Fibroblast of gingiva (primary cell): ENCODE measurements around the gene FGD4.

ENCODE experiments used
- DNase-seq: peaks from one replicate; pipeline ENCODE4 v3.0.0-alpha.2; 2011; ENCODE audit warnings: low read depth

FGD4 gene

DNA sequence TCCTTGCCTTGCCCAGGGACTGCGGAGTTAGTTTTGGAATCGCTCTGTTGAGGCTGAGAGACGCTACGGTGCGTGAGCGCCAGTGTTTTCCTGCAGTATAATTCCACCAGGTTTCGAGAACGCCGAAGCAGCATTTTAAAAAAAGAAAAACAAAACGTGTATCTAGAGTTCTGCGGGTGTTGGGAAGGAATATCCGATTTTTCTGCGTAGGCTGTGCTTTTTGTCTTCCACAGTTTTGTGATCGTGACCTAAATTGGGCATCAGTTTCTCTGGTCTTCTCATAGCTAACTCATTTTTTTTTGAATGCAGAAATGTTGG is 280.5 kb downstream of the FGD4 start:
- DNase-seq: no peak

DNA sequence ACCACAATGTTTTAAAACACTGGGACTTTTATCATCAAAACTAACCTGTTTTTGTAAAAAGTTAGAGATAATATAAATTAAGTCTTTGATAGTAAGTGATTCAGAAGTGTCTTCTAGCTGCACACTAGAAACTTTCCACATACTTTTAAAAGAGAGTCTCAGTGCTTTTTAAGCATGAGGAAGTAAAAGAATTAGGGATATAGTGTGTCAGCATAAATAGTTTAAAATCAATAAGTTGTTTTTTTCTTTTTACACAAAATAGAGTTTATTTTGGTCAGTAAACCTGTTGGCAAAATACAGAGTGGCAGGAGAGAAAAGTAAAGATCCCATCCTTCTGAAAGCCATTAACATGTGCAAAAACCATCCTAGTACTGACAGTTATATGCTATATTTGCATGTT is 281.4 kb downstream of the FGD4 start:
- DNase-seq: no peak

DNA sequence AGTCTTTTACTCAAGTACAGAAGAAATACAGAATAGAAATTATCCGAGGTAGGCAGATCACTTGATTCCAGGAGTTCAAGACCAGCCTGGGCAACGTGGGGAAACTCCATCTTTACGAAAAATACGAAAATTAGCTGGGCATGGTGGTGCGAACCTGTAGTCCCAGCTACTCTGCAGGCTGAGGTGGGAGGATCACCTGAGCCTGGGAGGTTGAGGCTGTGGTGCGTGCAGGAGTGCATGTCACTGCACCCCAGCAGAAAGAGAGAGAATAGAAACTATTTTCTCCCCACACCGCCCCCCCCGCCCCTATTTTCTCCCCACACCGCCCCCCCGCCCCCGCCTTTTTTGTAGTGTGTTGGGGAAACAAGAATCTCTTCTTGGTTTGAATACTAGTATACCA is 281.9 kb downstream of the FGD4 start:
- DNase-seq: no peak

DNA sequence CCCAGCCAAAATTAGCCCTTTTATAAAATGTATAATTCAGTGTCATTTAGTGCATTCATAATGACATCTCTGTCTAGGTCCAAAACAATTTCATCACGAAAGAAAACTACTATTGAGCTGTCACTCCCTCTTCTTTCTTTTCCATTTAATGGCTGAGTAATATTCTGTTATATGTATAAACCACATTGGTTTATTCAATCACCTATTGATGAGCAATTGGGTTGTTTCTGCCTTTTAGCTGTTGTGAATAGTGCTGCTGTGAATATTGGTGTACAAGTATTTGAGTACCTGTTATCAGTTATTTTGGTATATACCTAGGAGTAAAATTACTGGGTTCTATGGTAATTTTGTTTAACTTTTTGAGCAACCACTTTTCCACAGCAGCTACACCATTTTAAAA is 287.0 kb downstream of the FGD4 start:
- no peak for DNase-seq

DNA sequence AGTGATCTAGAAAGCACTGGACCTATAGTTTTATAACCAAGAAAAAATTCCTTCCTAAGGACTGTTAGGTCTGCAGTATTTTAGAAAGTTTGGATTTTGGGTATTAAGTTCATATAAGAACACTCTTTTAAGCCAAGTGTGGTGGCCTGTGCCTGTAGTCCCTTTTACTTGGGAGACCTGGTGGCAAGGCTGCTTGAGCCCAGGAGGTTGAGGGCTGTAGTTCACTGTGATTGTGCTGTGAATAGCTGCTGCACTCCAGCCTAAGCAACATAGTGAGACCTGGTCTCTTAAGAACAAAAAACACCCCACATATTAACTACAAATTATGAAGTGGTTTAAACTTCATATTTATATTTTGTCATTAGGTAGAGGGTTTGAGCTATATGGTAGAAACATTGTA is 289.4 kb downstream of the FGD4 start:
- no peak for DNase-seq

DNA sequence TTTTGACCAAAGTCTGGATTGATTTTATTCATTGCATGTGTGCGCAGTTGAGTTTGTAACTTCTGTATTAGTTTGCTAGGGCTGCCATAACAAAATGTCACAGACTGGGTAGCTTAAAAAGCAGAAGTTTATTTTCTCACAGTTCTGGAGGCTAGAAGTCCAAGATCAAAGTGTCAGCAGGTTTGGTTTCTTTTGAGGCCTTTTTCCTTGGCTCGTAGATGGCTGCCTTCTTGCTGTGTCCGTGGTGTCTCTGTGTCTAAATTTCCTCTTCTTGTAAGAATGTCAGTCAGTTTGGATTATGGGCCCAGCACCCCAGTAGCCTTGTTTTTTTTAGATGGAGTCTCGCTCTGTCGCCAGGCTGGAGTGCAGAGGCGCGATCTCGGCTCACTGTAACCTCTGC is 291.6 kb downstream of the FGD4 start:
- DNase-seq: no peak

DNA sequence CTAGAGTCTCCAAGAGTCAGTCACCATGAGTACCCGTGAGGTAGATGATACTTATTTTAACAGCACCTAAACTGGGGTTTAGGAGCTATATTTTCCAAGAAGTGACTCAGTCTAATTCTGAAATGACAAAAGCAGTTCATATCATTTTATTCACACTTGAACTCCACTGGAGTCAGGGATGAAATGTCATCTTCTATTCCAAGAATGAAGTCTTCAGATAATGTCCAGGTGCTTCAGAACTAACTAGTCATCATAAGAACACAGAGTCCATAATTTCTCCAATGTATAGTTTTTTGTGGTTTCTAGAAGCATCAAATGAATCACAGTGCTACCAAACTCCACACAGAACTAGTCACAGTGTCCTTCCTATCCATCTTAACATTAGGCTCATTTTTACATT is 293.0 kb downstream of the FGD4 start:
- no peak for DNase-seq

DNA sequence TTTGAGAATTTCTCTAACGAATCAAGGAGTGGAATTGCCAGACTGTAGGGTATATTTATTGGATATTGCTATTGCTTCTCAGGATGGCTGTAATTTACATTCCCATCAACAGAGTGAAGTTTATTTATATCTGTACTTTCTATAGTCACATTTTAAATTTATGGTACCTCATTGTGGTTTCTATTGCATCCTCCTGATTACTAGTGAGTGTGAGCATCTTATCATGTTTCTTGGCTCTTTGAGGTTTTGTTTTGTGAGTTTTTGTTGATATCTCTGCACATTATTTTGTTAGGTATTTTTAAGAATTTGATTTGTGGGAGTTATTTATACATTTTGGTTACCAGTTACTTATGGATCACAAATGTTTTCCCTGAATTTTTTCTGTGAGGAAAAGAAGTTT is 293.7 kb downstream of the FGD4 start:
- no peak for DNase-seq
